LoVo (cell line): ENCODE results near the gene SELE.

ENCODE experiments used
- DNase-seq: peaks from one replicate; pipeline ENCODE4 v3.0.0-alpha.2; 2016; ENCODE audit warnings: low spot score

Gene SELE

GRCh38 chr1:169681140-169681539, 52.7 kb downstream of the SELE start:
- DNase-seq, result no peak

DNA sequence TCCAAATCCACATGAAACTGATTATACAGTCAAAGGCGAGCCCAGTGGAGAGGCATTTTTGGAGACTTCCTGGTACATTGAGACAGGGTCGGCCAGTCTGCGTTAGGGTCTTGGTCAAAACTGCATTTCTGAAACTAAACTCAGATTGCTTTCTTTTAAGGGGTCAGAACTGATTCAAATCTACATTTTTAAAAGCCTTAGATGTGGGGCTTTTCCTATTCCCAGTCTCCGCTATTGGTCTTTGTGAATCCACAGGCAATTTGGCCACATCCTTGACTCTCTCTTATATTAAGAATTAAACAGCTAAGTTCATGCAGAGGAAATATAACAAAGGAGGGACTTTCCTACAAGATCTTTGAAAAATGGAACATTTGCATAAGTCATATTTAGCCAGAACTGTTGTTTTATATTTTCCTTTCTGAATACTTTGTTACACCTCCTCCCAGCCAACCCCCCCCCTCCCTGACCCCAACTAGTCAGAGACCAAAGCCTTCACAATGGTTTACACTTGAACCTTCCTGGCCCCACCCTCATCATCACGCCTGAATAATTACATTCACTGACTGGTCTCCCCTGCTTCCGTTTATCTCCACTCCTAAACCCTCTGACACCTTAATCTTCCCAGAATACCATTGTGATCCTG, 53.4 kb downstream of the SELE start:
- DNase-seq, result no peak

DNA sequence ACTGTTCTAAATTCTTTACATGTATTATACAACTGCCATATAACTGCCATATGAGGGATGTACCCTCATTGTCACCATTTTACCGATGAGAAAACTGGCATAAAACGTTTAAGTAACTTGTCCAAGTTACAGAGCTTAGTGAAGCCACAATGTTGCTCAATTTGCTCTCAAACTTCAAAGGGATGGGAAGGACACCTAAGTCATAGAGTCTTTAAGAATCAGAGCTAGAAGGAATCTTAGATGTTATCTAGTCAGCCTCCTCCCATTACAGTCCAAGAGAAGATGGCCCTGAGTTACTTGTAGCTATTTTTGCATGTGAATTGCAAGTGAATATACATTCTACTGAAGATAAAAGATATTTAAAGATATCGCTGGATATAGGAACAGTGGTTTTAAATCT, 54.2 kb downstream of the SELE start:
- no peak for DNase-seq

GRCh38 chr1:169676001-169676400, 57.9 kb downstream of the SELE start:
- DNase-seq, result no peak
